ENCODE results near the gene NME8. TPM values are rescaled to one million over a fixed set of nuclear protein-coding genes. Genes with fewer than 3 reads are reported as not detected.

Gene NME8
- total RNA-seq, 1 experiment from 2014 or later, result not detected

- DNase-seq, result no peak
- Histone ChIP-seq H4K20me1 (ENCODE audit: insufficient read depth) (no peaks in the 10 kb centered on the region), H3K9me2 (ENCODE audit: insufficient read depth) (no peaks in the 10 kb centered on the region), H3K27ac (no peak overlapping the region), H3K4me3 (no peak overlapping the region), H3F3A (ENCODE audit: insufficient read depth, low read depth) (no peaks in the 10 kb centered on the region), H2AFZ (no peak overlapping the region), H3K9me3 (ENCODE audit: insufficient read depth, low read depth) (no peaks in the 10 kb centered on the region), H3K4me1 (replicated peaks; ENCODE audit: insufficient read depth) (no peaks in the 10 kb centered on the region), H3K4me2 (no peak overlapping the region), H3K36me3 (ENCODE audit: low read depth) (no peaks in the 10 kb centered on the region), H3K79me2 (ENCODE audit: low read depth) (no peaks in the 10 kb centered on the region), H3K27me3 (ENCODE audit: insufficient read depth, low read depth) (no peaks in the 10 kb centered on the region)
- ChIA-PET POLR2A (ENCODE audit: unreplicated experiment) (no interaction called here), CTCF (no interaction called here)
- intact Hi-C loops (cut with micrococcal nuclease; ENCODE audit: unreplicated experiment), result no loop called here
- no TSS peak for BruUV-seq (replicated peaks)
- TF ChIP-seq CTCF (conservative IDR thresholded peaks at IDR 0.05) (no peak), EZH2 (IDR thresholded peaks at IDR 0.05; ENCODE audit: low read depth) (no peak)
These were observed 30.2 kb upstream of the NME8 start for GRCh38 chr7:37817996-37818720.

GRCh38 chr7:37820708-37821468 lies 27.5 kb upstream of the NME8 start:
- POLR2A ChIA-PET (ENCODE audit: unreplicated experiment), result no interaction called here
- no TSS peak for BruUV-seq (replicated peaks)

GRCh38 chr7:37822946-37823345 lies 25.5 kb upstream of the NME8 start:
- BruUV-seq (replicated peaks), result no TSS peak
- Histone ChIP-seq H3K36me3 (ENCODE audit: low read depth) (no peaks in the 10 kb centered on the region), H3K27ac (no peak overlapping the region), H3K27me3 (ENCODE audit: insufficient read depth, low read depth) (no peaks in the 10 kb centered on the region), H3K4me3 (no peak overlapping the region), H3F3A (ENCODE audit: insufficient read depth, low read depth) (no peaks in the 10 kb centered on the region), H3K79me2 (ENCODE audit: low read depth) (no peaks in the 10 kb centered on the region), H3K9me3 (ENCODE audit: insufficient read depth, low read depth) (no peaks in the 10 kb centered on the region), H4K20me1 (ENCODE audit: insufficient read depth) (no peaks in the 10 kb centered on the region; the same call in 1 of the 2 replicates), H3K9me2 (ENCODE audit: insufficient read depth) (0 out of 2 replicates have a peak, but pooled peaks cover 3% of the 10 kb centered on the region), H3K4me1 (replicated peaks; ENCODE audit: insufficient read depth) (no peaks in the 10 kb centered on the region), H3K4me2 (no peak overlapping the region), H2AFZ (no peak overlapping the region)
- intact Hi-C loops (cut with micrococcal nuclease; ENCODE audit: unreplicated experiment), result no loop called here
- TF ChIP-seq CTCF (conservative IDR thresholded peaks at IDR 0.05), result no peak
- TF ChIP-seq EZH2 (IDR thresholded peaks at IDR 0.05; ENCODE audit: low read depth), result no peak
- DNase-seq, result no peak
- ChIA-PET CTCF (no interaction called here), POLR2A (ENCODE audit: unreplicated experiment) (no interaction called here)

More at GRCh38 chr7:37820708-37821468, 27.5 kb upstream of the NME8 start:
- 0 out of 2 replicates have a peak, but pooled peaks cover 3% of the 10 kb centered on the region for H3K9me2 ChIP-seq (ENCODE audit: insufficient read depth)
- no peaks in the 10 kb centered on the region for H3K4me1 ChIP-seq (replicated peaks; ENCODE audit: insufficient read depth)
- H3K27me3 ChIP-seq (ENCODE audit: insufficient read depth, low read depth), result no peaks in the 10 kb centered on the region
- H3K36me3 ChIP-seq (ENCODE audit: low read depth), result no peaks in the 10 kb centered on the region
- DNase-seq, result no peak
- CTCF ChIA-PET, result no interaction called here
- no peaks in the 10 kb centered on the region for H3K9me3 ChIP-seq (ENCODE audit: insufficient read depth, low read depth)
- no peaks in the 10 kb centered on the region; the same call in 1 of the 2 replicates for H4K20me1 ChIP-seq (ENCODE audit: insufficient read depth)
- TF ChIP-seq CTCF (conservative IDR thresholded peaks at IDR 0.05) (no peak), EZH2 (IDR thresholded peaks at IDR 0.05; ENCODE audit: low read depth) (no peak)
- no peak overlapping the region for H3K4me2 ChIP-seq
- H3F3A ChIP-seq (ENCODE audit: insufficient read depth, low read depth), result no peaks in the 10 kb centered on the region
- no peak overlapping the region for H2AFZ ChIP-seq
- no peak overlapping the region for H3K27ac ChIP-seq
- intact Hi-C loops (cut with micrococcal nuclease; ENCODE audit: unreplicated experiment), result no loop called here
- no peaks in the 10 kb centered on the region for H3K79me2 ChIP-seq (ENCODE audit: low read depth)
- no peak overlapping the region for H3K4me3 ChIP-seq
